GM19372 (cell line): ENCODE data around the gene SH3GL3.

Source experiments
- ATAC-seq: cut with Tn5 transposase; IDR thresholded peaks from one replicate; pipeline ENCODE4 v1.9.1; 2021; ENCODE audit warnings: mild to moderate bottlenecking, low read depth, moderate library complexity; ENCODE audit not compliant: unreplicated experiment

The SH3GL3 gene

GRCh38 chr15:83605111-83605945 lies 158.2 kb downstream of the SH3GL3 start:
- no peak for ATAC-seq

- no peak for ATAC-seq
Observed at GRCh38 chr15:83610132-83610531, 163.0 kb downstream of the SH3GL3 start.

- no peak for ATAC-seq
Observed at GRCh38 chr15:83610901-83611685, 164.0 kb downstream of the SH3GL3 start.

DNA sequence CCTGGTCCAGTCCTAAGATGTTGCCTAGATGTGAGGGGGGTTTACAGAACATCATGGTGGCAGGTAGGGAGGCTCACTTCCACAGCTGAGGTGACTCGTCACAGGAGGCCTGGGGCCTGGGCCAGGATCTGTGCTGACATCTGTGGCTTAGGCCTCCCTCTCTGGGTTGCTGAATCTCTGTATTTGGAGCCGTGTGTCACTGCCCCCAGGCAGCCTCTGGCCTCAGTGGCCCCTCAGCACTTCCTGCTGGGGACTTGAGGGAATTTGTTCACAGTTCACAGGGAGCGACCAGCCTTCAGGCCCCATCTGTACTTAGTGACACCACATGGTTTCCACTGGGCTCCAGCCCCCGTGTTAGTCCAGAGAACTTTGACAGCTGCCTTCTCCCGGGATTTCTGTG lies 165.1 kb downstream of the SH3GL3 start:
- ATAC-seq, result no peak

- no peak for ATAC-seq
Observed at GRCh38 chr15:83612898-83613635, 165.9 kb downstream of the SH3GL3 start.

GRCh38 chr15:83613714-83614113 lies 166.6 kb downstream of the SH3GL3 start:
- no peak for ATAC-seq

DNA sequence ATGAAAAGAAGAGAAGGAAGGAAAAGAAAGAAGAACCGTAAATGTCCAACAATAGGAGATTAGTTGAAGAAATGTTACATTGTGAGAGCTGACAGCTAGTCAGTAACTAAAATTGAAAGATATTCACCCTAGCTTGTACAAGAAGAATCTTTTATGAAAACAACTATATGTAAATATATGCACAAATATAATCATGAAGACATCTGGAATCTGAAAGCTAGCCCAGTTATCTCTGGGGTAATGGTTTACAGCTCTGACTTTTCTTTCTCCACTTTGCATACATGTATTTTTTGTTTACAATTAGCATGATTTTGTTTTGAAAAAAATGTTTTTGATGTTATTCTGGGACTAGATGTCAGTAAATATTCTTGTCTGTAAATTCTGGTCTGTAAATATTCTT lies 169.7 kb downstream of the SH3GL3 start:
- no peak for ATAC-seq

DNA sequence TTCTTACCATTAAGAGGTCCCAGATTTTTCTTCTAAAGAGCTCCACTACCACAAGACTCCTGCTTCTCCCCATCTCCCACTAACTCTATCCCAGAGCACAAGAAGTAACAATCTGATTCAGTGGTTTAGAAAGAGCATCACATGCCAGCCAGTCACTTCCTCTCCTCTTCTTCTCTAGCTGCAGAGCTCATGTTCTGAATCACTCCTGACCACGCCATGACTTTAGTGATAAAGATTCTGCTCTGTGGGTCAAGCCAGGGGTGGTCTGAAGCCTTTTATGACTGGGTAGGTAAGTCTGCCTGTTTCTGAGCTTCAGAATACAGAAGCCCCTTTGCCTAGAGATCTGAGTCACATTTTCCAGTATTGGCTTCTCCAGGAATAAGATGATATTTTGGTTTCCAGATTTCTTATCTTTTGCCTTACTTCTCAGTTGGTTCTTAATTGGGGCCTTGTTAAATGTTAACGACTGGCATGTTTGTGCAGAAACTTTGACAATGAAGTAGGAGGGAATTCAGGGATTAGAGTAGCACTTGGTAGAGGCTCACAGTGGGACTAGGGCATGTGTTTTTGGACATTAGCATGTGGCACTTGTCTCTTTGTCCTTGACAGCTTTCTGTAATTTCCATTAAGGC lies 179.1 kb downstream of the SH3GL3 start:
- ATAC-seq, result no peak

GRCh38 chr15:83631534-83631933 lies 184.4 kb downstream of the SH3GL3 start:
- ATAC-seq, result no peak

DNA sequence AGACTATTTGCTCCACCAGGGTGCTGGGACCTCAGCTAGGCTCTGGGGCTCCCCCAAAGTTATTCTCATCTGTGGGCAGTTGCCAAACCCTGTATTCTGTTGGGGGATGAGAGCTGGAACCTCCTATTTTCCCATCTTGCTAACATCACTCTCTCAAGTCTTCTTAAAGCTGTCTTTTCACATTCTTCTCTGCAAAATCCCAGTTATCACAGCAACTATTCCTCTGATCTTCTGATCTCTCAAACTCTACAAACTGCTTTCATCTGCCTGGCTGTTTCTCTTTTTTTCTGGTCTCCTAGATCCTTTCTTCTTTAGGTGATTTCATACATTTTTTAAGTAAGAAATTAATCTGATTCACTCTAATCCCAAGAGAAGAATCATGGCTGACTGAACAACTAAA lies 196.1 kb downstream of the SH3GL3 start:
- ATAC-seq, result no peak

- ATAC-seq, result no peak
Observed at GRCh38 chr15:83644439-83644838, 197.3 kb downstream of the SH3GL3 start.

DNA sequence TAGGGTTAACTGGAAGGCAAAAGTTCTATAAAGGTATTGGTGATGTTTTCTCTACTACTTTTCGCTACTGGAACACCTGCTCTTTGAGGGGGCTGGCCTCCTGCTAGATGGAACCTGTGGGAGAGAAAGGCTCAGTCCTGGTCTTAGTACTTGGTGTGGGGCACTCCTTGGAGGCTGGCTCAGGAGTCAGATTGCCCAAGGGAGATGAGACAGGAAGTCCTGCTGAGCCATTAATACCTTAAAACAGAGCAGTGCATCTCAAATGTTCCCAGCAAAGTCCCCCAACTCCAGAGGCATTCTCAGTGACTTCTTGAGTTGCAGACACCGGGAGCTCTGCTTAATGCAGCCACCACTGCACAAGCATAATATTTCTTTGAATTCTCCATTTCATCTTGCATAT lies 203.7 kb downstream of the SH3GL3 start:
- ATAC-seq, result no peak

DNA sequence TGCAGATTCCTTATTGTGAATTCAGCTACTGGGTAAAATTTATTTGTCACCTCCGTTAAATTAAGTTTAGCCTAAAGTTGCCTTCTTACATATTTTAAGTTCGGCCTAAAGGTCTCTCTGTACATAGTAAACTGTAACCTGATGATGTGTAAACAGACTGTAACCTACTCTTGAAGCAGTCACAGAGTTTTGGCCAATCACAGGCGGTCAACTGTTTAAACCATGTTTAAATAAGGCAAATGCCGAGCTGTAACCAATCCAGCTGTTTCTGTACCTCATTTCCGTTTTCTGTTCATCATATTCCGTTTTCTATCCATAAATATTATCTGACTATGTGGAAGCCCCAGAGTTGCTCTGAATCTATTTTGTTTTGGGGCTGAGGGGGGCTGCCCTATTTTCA lies 204.4 kb downstream of the SH3GL3 start:
- no peak for ATAC-seq

DNA sequence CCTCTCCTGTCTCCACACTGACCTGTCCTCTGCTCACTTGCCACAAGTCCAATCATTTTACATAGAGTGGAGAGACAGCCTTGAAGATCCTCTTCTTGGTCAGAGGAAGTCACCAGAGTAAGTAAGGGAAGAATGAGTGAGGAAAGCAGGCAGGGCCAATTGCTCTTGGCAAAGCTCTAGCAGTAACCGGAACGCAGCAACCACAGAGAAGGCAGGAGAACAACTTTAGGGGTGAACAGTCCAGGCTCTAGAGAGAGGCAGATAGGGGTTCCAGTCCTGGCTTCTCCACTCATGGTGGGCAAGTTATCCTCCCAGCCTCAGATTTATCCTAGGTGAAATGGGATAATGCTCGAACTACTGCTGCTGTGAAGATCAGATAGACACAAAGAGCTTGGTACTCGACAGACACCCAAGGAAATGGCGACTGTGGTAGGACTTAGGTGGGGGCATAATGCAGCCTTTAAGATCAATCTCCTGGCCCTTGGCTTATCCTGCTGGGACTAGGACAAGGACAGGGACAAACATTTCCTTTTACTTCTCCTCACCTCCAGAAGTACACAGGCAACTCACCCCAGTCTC lies 205.6 kb downstream of the SH3GL3 start:
- no peak for ATAC-seq

DNA sequence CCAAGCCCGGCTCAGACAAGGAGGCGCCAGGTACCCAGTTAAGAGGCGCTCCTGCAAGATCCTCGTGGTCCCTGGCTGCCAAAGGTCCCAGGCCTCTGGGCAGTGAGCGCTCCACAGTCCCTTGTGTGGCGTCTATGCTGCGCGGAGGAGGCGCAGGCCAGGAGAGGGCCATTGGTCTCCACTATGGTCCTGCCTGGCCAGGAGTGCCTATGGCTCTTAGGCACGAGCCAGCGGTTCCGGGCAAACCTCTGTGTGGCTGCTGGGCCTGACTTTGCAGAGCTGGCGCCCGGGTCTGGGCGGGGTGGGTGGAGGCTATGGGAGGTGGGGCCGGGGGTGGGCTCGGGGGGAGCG lies 206.1 kb downstream of the SH3GL3 start:
- no peak for ATAC-seq

DNA sequence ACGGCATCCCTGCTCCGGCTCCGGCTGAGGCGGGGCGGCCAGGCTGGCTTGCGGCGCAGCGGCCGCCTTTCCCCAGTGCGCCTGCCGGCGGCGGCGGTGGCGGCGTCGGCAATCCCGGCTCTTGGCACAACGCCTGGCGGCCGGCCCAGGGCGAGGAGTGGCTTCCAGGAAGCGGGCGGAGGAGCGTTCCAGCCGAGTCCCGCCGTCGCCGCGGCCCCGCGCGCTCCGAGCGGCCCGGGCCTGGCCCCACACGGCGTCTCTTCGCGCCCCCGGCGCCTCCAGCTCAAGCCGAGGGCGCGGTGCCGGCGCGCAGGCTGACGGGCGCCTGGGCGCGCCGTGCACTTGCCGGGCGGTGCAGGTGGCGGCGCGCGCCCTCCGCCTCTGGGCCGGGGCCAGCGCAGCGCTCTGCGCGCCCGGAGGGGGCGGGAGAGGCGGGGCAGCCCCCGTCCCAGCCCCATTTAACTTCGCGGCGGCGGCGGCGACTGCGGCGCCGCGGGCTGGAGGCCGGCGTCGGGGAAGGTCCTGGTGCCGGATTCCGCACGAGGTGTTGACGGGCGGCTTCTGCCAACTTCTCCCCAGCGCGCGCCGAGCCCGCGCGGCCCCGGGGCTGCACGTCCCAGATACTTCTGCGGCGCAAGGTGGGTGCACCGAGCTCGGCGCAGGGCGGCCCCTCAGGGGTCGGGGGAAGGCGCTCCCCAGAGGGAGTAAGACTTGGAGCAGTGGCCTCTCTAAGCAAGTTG lies 206.7 kb downstream of the SH3GL3 start, which contains the start of gene ADAMTSL3:
Gene ADAMTSL3, plus strand, starts transcription at position 485 of the 740 bp plus-strand sequence. CDS start 1,639 bp downstream, outside the sequence.
- ATAC-seq, result no peak

DNA sequence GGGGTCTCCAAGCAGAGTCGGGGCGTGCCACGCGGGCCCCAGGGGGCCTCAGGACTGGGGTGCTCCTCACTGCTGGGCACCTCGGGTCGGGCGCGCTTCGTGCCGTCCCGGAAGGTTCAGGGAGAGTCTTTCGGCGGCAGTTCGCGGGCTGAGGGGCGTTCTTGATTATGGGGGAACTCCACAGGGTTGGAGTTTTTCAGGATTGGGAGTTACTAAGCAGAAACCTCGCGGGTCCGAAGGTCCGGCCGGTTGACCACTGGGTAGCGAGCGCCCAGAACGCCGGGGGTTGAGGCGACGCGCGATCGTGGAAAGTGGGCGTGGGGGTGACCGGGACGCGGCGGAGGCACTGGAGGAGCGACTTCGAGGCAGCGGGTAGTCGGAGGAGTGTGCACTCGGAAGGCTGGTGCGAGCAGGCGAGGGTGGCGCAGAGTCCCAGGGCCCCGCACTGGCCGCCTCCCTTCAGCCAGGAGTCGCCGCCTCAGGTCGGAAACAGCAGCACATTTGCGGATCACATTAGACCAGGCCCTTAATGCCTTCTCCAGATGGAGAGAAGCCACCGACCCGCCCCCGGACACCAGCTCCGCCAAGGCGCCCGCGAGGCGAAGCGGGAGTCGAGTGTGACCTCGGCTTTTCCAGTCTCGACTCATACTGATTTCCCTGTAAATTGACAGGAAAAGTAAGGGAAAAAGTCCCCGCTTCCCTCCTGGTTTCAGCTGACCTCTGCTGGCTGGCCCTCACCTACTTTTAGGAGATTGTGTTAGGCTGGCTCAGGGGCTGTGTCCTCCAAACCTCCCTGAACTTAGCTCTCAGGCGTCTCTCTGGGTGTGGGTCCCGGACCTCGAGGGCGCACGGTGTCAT lies 207.5 kb downstream of the SH3GL3 start:
- ATAC-seq, result no peak

DNA sequence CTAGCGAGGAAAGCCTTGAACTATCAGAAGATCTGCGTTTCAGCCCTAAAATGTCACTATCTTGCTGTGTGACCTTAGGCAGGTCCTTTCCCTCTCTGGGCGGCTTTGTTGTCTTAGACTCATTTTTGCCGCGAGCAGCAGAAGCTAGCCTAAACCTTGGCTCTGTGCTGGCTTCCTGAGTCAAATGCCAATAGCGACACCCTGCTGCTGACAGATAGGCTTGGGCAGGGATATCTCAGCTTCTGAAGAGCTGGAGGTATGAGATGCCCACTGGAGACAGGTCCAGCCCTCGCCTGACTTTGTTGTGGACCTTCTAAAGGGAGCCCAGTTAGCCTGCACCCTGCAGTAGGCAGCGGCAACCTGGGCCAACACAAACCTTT lies 208.1 kb downstream of the SH3GL3 start:
- no peak for ATAC-seq

GRCh38 chr15:83656192-83656591 lies 209.1 kb downstream of the SH3GL3 start:
- ATAC-seq, result no peak
